Upper lobe of left lung (tissue), 6 donors: ENCODE results near the gene PRKAR1A. TPM values are rescaled to one million over a fixed set of nuclear protein-coding genes. Genes with fewer than 3 reads are reported as not detected.

ENCODE experiments used
- ATAC-seq, 2 donors: fragments of 200-7000 bp; cut with Tn5 transposase; one replicate each; pipeline ENCODE4 v1.9.1; 2022; ENCODE audit warnings: mild to moderate bottlenecking in 2 of 2, moderate library complexity in 2 of 2; ENCODE audit not compliant: low FRiP score in 2 of 2
- DNase-seq, 2 donors: peaks; one replicate each; pipeline ENCODE4 v3.0.0-alpha.2; 2019 to 2020
- H3K27ac ChIP-seq, 4 donors: fragments of 200-600 bp; sonication (generic); one replicate each; pipeline ENCODE4 v1.5.1; 2016 to 2019
- H3K27me3 ChIP-seq, 4 donors: fragments of 200-600 bp; sonication (generic); one replicate each; pipeline ENCODE4 v1.5.1; 2017 to 2019
- H3K36me3 ChIP-seq, 4 donors: fragments of 200-600 bp; sonication (generic); one replicate each; pipeline ENCODE4 v1.5.1; 2016 to 2019
- H3K4me1 ChIP-seq, 4 donors: fragments of 200-600 bp; sonication (generic); one replicate each; pipeline ENCODE4 v1.5.1; 2018 to 2019
- H3K4me3 ChIP-seq, 4 donors: fragments of 200-600 bp; sonication (generic); one replicate each; pipeline ENCODE4 v1.5.1; 2017 to 2019; ENCODE audit warnings: mild to moderate bottlenecking in 2 of 4, moderate library complexity in 1 of 4
- H3K9me3 ChIP-seq, 4 donors: fragments of 200-600 bp; sonication (generic); one replicate each; pipeline ENCODE4 v1.5.1; 2018 to 2019
- EP300 ChIP-seq, 4 donors: sonication (generic); formaldehyde crosslinking; IDR thresholded peaks; one replicate each; pipeline ENCODE4 v1.5.1; 2017; ENCODE audit warnings: antibody characterized with exemption in 4 of 4, control low read depth in 2 of 4
- POLR2A ChIP-seq, 4 donors: fragments of 450-650 bp; IDR thresholded peaks; one replicate each; pipeline ENCODE4 v1.5.1; 2016 to 2017; ENCODE audit warnings: antibody characterized with exemption in 4 of 4, mild to moderate bottlenecking in 2 of 4
- POLR2AphosphoS5 ChIP-seq, 2 donors: sonication (generic); formaldehyde crosslinking; IDR thresholded peaks; one replicate each; pipeline ENCODE4 v1.5.1; 2017; ENCODE audit warnings: antibody characterized with exemption in 2 of 2
- WGBS, 2 donors: methylation state at CpG; one replicate each; pipeline ENCODE4 v1.1.5; 2017 to 2018; 5-methylcytosine and 5-hydroxymethylcytosine counted together
- total RNA-seq, 6 donors: library from RNA; depleted of rRNA in 4 of 6; stranded (reverse); fragments of >200 nt in 4 of 6; gene quantifications; one replicate each; pipeline versions ENCODE4 v1.1.0 to v1.2.1, GENCODE V29; 2016 to 2021
- TF ChIP-seq, protein P1 (sequence below), 6 experiments: fragments of 450-650 bp in 4 of 6; fragments of 200-600 bp in 2 of 6; sonication (generic) in 2 of 6; IDR thresholded peaks; one replicate each; pipeline ENCODE4 v1.5.1; 2016 to 2019; ENCODE audit warnings: antibody characterized with exemption in 6 of 6
- donor health status: DM: no; HTN: no; CAD: no; lungs with moderate emphysema.
- donor health status: DM: no; HTN: yes; CAD: no; lungs with severe emphysema.

The PRKAR1A gene
- total RNA-seq, 6 donors from 2014 or later: 161 to 490 (median 396) TPM

DNA sequence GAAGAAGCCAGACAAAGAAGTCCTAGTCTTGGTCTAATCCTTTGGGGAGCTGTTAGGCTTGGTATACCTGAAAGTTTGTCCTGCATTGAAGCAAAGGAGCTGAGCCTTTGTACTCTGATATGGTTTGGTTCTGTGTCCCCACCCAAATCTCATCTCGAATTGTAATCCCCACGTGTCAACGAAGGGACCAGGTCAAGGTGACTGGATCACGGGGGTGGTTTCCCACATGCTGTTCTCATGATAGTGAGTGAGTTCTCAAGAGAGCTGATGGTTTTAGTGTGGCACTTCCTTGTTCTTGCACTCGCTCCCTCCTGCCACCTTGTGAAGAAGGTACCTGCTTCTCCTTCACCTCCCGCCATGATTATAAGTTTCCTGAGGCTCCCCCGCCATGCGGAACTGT lies 55.4 kb downstream of the PRKAR1A start:
- peaks cover 13 to 26% (median 21%) of the 10 kb centered on the region in 4 donors for H3K4me1 ChIP-seq
- peak overlapping the region in 3 of 4 donors; percentile 4 to 69 (median 16) for H3K27ac ChIP-seq
- ATAC-seq (no peak), DNase-seq (no peak)
- WGBS, 2 donors: 83 to 91% methylated on average over 8 of the region's 8 CpGs
- no peak overlapping the region for H3K4me3 ChIP-seq
- H3K9me3 ChIP-seq: no peaks in the 10 kb centered on the region
- no peak for TF ChIP-seq POLR2AphosphoS5 (IDR thresholded peaks at IDR 0.05)
- TF ChIP-seq EP300 (IDR thresholded peaks at IDR 0.05): no peak
- TF ChIP-seq, protein P1, sequence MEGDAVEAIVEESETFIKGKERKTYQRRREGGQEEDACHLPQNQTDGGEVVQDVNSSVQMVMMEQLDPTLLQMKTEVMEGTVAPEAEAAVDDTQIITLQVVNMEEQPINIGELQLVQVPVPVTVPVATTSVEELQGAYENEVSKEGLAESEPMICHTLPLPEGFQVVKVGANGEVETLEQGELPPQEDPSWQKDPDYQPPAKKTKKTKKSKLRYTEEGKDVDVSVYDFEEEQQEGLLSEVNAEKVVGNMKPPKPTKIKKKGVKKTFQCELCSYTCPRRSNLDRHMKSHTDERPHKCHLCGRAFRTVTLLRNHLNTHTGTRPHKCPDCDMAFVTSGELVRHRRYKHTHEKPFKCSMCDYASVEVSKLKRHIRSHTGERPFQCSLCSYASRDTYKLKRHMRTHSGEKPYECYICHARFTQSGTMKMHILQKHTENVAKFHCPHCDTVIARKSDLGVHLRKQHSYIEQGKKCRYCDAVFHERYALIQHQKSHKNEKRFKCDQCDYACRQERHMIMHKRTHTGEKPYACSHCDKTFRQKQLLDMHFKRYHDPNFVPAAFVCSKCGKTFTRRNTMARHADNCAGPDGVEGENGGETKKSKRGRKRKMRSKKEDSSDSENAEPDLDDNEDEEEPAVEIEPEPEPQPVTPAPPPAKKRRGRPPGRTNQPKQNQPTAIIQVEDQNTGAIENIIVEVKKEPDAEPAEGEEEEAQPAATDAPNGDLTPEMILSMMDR (IDR thresholded peaks at IDR 0.05): no peak
- no peak for TF ChIP-seq POLR2A (IDR thresholded peaks at IDR 0.05)
- H3K27me3 ChIP-seq: no peaks in the 10 kb centered on the region
- H3K36me3 ChIP-seq: no peaks in the 10 kb centered on the region

DNA sequence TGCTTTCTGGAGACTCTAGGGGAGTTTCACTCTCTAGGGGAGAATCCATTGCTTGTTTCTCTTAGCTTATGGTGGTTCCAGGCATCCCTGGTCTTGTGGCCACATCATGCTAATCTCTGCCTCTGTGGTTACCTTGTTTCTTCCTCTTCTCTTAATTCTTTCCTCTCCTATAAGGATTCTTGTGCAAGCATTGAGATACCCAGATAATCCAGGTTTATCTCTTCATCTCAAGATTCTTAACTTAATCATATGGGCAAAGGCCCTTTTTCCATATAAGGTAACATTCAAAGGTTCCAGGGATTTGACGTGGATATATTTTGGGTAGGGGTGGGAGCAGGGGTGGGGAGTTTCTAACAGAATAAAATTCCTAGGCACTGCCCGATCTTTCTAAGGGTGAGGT lies 56.4 kb downstream of the PRKAR1A start:
- Histone ChIP-seq H3K27ac (no peak overlapping the region), H3K9me3 (no peaks in the 10 kb centered on the region), H3K36me3 (no peaks in the 10 kb centered on the region), H3K4me3 (no peak overlapping the region), H3K4me1 (peaks cover 13 to 31% (median 22%) of the 10 kb centered on the region in 4 donors), H3K27me3 (no peaks in the 10 kb centered on the region)
- no peak for ATAC-seq
- 87 to 100% methylated on average over 2 of the region's 2 CpGs for WGBS, 2 donors
- no peak for DNase-seq
- TF ChIP-seq POLR2A (IDR thresholded peaks at IDR 0.05) (no peak), EP300 (IDR thresholded peaks at IDR 0.05) (no peak), POLR2AphosphoS5 (IDR thresholded peaks at IDR 0.05) (no peak)
- TF ChIP-seq, protein P1 (IDR thresholded peaks at IDR 0.05): no peak

DNA sequence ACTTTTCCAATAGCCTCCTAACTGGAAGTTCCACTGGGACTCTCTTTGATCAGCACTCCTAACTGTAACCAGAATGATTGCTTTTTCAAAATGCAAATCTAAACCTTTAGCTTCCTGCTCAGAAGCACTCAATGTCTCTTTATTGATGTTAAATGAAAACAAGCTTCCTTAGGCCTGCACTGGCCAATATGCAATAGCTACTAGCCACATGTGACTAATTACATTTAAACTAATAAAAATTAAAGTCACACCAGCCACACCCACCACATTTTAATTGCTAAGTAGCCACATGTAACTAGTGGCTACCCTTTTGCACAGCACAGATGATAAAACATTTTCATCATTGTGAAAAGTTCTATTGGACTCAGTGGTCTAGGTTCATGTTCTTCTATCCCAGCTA lies 57.1 kb downstream of the PRKAR1A start:
- H3K4me1 ChIP-seq: peaks cover 13 to 31% (median 22%) of the 10 kb centered on the region in 4 donors
- DNase-seq (no peak), ATAC-seq (no peak)
- no peaks in the 10 kb centered on the region for H3K27me3 ChIP-seq
- no peaks in the 10 kb centered on the region for H3K36me3 ChIP-seq
- H3K27ac ChIP-seq: peak overlapping the region in 1 of 4 donors; percentile 12
- H3K9me3 ChIP-seq: no peaks in the 10 kb centered on the region
- H3K4me3 ChIP-seq: no peak overlapping the region
- no peak for TF ChIP-seq POLR2A (IDR thresholded peaks at IDR 0.05)
- no peak for TF ChIP-seq POLR2AphosphoS5 (IDR thresholded peaks at IDR 0.05)
- TF ChIP-seq EP300 (IDR thresholded peaks at IDR 0.05): no peak
- TF ChIP-seq, protein P1 (IDR thresholded peaks at IDR 0.05): no peak

DNA sequence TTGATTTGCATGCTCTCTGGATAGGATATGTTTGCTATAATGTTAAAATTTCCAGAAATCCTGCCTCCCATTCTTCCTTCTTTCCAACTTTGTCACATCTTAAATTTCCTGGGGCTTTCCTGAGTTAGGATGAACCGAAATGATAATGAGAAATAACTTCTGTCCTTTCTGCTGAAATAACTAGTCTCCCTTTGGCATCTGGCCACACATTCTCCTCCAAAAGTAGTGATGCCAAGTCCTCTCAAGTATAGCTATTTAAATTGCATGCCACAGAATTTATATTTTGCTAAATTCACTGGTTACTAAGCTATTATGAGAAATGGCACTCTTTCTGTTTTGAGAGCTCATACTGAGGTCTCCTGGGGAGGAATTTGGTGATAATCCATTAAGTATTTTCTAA lies 58.3 kb downstream of the PRKAR1A start:
- Histone ChIP-seq H3K27me3 (no peaks in the 10 kb centered on the region), H3K9me3 (no peaks in the 10 kb centered on the region), H3K4me3 (no peak overlapping the region), H3K4me1 (peaks cover 13 to 31% (median 22%) of the 10 kb centered on the region in 4 donors), H3K36me3 (no peaks in the 10 kb centered on the region), H3K27ac (no peak overlapping the region)
- DNase-seq (no peak), ATAC-seq (no peak)
- 74 to 76% methylated on average over 1 of the region's 1 CpG for WGBS, 2 donors
- TF ChIP-seq EP300 (IDR thresholded peaks at IDR 0.05) (no peak), POLR2A (IDR thresholded peaks at IDR 0.05) (no peak), POLR2AphosphoS5 (IDR thresholded peaks at IDR 0.05) (no peak)
- TF ChIP-seq, protein P1 (IDR thresholded peaks at IDR 0.05): no peak

DNA sequence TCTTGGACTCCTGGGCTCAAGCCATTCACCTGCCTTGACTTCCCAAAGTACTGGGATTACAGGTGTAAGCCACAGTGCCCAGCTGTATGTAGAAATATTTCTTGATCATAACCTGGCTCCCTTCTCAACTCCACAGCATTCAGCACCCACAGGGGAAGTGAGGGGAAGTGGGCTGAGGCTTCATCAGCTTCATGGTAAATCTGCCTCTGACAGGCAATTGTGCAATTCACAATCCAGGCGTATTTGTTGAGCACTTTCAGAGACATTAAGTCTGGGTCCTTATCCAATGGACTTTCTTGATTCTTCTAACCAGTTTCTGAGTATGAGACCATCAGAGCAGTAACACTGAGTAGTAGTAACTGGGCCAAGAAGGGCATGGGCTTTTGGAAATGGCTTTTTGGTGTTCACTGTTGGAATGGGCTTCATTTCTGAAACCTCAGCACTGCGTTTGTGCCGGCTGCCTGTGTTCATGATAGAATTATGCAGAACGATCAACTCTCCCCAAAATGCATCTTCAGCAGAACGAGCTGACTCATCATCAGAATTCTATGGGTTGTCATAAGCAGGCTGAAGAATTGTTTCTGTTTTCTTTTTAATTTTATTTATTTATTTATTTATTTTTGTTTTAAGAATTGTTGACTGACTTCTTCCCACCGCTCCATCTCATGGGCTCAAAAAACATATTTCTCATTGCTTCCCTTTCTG lies 60.1 kb downstream of the PRKAR1A start:
- Histone ChIP-seq H3K27ac (peak overlapping the region in 2 of 4 donors; percentile 42), H3K9me3 (no peaks in the 10 kb centered on the region), H3K4me1 (peaks cover 8 to 32% (median 14%) of the 10 kb centered on the region in 4 donors), H3K27me3 (no peaks in the 10 kb centered on the region), H3K36me3 (no peaks in the 10 kb centered on the region), H3K4me3 (no peak overlapping the region)
- ATAC-seq (no peak), DNase-seq (peak in 1 of 2 donors; percentile 40)
- WGBS, 2 donors: 70 to 74% methylated on average over 6 of the region's 6 CpGs
- TF ChIP-seq POLR2A (IDR thresholded peaks at IDR 0.05): no peak
- no peak for TF ChIP-seq POLR2AphosphoS5 (IDR thresholded peaks at IDR 0.05)
- TF ChIP-seq, protein P1 (IDR thresholded peaks at IDR 0.05): no peak
- no peak for TF ChIP-seq EP300 (IDR thresholded peaks at IDR 0.05)
